ENCODE data around the gene ASCL5. TPM values are rescaled to one million over a fixed set of nuclear protein-coding genes. Genes with fewer than 3 reads are reported as not detected.

The ASCL5 gene
- total RNA-seq, 1 experiment from 2014 or later: 0.15 TPM

DNA sequence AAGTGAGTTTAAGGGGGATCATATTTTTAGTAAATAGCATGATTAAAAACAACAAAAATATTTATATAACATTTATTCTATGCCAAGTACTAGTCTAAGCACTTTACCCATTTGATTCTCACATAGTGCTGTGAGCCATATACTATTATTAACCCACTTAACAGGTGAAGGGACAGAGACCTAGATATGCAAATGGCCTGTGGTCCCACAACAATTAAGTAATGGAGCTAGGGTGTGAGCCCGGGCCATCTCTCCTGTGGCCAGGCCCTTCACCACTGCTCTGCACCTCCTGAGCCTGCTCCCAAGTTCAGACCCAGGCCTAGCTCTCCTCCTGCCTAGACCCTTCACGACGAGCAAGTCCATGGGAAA, 537 bp downstream of the ASCL5 start:
- no peak overlapping the region for H4K8ac ChIP-seq (replicated peaks; ENCODE audit: insufficient read length, low read depth, low read length)

More for the DNA sequence above, 537 bp downstream of the ASCL5 start:
- Histone ChIP-seq H2BK5ac (ENCODE audit: insufficient read length, low read length) (no peak overlapping the region), H2BK15ac (ENCODE audit: low read depth, low read length) (no peak overlapping the region), H2AFZ (ENCODE audit: low read length) (no peak overlapping the region), H4K5ac (ENCODE audit: insufficient read length, low read depth, low read length) (no peak overlapping the region), H3K23ac (ENCODE audit: insufficient read length, low read depth, low read length) (no peak overlapping the region), H3K79me1 (ENCODE audit: insufficient read depth, low read depth, low read length, poor library complexity, severe bottlenecking) (no peaks in the 10 kb centered on the region), H3K56ac (ENCODE audit: insufficient read length, low read depth, low read length) (no peak overlapping the region), H3K4me1 (ENCODE audit: insufficient read depth, low read length) (no peaks in the 10 kb centered on the region), H4K20me1 (ENCODE audit: control insufficient read depth, insufficient read depth, insufficient read length) (peaks cover 2% of the 10 kb centered on the region), H3K27ac (ENCODE audit: insufficient read length, low read depth, low read length) (no peak overlapping the region), H3K4ac (ENCODE audit: low read depth, low read length) (no peak overlapping the region), H3K14ac (ENCODE audit: insufficient read depth, low read length) (no peak overlapping the region), H3K79me2 (ENCODE audit: insufficient read depth, low read length) (no peaks in the 10 kb centered on the region), H3T11ph (ENCODE audit: low read length) (no peak overlapping the region), H3K4me2 (ENCODE audit: insufficient read depth, insufficient read length, low read length) (no peak overlapping the region), H2BK120ac (ENCODE audit: low read depth, low read length, poor library complexity, severe bottlenecking) (no peak overlapping the region), H3K9ac (ENCODE audit: extremely low read depth, insufficient read length, low read length) (no peak overlapping the region), H3K23me2 (ENCODE audit: insufficient read length, low read depth, low read length, poor library complexity, severe bottlenecking) (no peaks in the 10 kb centered on the region), H2BK12ac (ENCODE audit: insufficient read length, low read depth, low read length) (no peak overlapping the region), H3K27me3 (ENCODE audit: insufficient read depth, low read length) (no peaks in the 10 kb centered on the region), H3K18ac (ENCODE audit: insufficient read length, low read depth, low read length) (no peak overlapping the region), H4K91ac (ENCODE audit: insufficient read length, low read depth, low read length) (no peak overlapping the region), H2AK5ac (ENCODE audit: insufficient read length, low read length) (no peak overlapping the region), H2BK20ac (ENCODE audit: low read depth, low read length, poor library complexity, severe bottlenecking) (no peak overlapping the region), H3K9me3 (ENCODE audit: control insufficient read depth, low read depth, low read length) (no peaks in the 10 kb centered on the region)
- no CpG with 5 or more reads among the region's 3 CpGs for WGBS (ENCODE audit: extremely low coverage, insufficient read length, low lambda C conversion rate)
- no peak overlapping the region for H3K4me3 Mint-ChIP-seq
- H3K27ac Mint-ChIP-seq: no peak overlapping the region
- DNase-seq: no peak
- no peaks in the 10 kb centered on the region for H3K9me3 Mint-ChIP-seq
- no peaks in the 10 kb centered on the region for H3K36me3 Mint-ChIP-seq (ENCODE audit: insufficient read depth in 1 of 3, low read depth in 3 of 3)
- peaks cover 27% of the 10 kb centered on the region for H3K27me3 Mint-ChIP-seq (ENCODE audit: low read depth)
- no peak for TF ChIP-seq CTCF (conservative IDR thresholded peaks at IDR 0.05)
- peaks cover 11 to 14% of the 10 kb centered on the region in 2 experiments for H3K4me1 Mint-ChIP-seq
